Measurements from ENCODE around the gene SUPT7L.

The SUPT7L gene, protein sequence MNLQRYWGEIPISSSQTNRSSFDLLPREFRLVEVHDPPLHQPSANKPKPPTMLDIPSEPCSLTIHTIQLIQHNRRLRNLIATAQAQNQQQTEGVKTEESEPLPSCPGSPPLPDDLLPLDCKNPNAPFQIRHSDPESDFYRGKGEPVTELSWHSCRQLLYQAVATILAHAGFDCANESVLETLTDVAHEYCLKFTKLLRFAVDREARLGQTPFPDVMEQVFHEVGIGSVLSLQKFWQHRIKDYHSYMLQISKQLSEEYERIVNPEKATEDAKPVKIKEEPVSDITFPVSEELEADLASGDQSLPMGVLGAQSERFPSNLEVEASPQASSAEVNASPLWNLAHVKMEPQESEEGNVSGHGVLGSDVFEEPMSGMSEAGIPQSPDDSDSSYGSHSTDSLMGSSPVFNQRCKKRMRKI

DNA sequence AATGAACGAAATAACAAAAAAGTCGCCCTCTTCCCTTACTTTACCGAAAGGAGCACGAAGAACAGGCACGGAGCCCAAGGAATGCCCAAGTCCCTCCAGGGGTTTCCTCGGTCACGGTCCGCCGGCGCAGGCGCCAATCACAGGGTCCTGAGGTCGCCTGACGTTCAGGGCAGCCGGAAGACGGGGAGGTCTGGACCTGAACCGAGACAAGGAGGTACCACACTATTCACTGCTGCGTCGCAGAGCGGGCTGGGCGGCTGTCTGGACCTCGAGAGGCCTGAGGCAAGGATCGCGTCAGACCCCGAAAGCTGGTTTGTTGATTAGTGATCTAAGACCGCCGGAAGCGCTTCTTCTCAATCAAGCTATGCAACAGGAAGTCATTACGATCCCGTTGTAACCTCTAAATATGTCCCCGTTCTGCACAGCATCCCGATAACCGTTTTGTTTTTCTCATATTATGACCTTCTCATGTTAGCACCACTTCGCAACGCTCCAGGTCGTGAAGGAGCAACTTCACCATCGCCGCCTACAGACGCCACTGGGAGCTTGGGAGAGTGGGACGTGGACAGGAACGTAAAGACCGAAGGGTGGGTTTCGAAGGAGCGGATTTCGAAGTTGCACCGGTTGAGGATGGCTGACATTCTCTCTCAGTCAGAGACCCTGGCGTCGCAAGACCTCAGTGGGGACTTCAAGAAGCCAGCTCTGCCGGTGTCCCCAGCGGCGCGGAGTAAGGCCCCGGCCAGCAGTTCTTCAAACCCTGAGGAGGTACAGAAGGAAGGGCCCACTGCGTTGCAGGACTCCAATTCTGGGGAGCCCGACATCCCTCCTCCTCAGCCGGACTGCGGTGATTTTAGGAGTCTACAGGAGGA lies at the start of gene SUPT7L, which contains the start of gene SLC4A1AP:
TSS of gene SUPT7L (minus strand) at position 330 of the 869 bp plus-strand sequence. CDS start 1,422 bp downstream, outside the sequence.
TSS of gene SLC4A1AP (plus strand) at position 605 of the 869 bp plus-strand sequence. CDS start at position 631, 26 bp downstream.
- in situ Hi-C loops (cut with MboI; ENCODE audit: low sequenced_read_pairs) = no loop called here

DNA sequence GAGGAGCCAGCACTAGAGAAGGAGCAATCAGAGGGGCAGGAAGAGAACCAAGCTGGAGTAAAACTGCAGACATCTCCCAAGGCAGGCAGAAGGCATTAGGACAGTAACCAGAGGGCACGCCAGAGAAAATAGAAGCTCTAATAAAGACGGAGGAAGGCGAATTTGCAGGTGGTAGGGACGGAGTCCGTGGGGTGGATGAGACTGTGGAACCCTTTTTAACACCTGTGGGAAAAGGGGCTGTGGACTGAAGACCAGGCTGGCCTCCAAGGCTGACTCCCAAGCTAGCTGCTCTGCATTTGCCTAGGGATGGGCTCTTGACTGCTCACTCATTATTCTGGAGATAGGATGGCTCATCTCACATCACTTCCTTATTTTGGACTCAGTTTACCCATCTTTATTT lies 49.8 kb upstream of the SUPT7L start:
- in situ Hi-C loops (cut with MboI; ENCODE audit: low sequenced_read_pairs) = no loop called here

DNA sequence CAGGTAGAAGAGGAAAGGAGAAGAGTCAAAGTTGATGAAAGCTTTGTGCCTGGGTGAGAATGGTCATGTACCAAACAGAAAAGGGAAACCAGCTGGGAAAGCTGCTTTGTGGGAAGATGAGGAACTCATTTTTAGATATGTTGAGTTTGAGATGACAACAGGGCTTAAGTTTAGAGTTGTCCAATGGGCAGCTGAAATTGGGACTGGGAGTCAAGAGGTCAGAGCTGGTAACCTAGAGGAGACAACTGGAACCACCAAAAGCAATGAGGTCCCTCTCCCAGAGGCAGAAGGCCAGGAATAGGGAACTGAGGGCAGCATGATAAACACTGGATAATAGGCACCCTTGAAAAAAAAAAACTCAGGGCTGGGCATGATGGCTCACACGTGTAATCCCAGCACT lies 49.1 kb upstream of the SUPT7L start:
- in situ Hi-C loops (cut with MboI; ENCODE audit: low sequenced_read_pairs) = no loop called here

DNA sequence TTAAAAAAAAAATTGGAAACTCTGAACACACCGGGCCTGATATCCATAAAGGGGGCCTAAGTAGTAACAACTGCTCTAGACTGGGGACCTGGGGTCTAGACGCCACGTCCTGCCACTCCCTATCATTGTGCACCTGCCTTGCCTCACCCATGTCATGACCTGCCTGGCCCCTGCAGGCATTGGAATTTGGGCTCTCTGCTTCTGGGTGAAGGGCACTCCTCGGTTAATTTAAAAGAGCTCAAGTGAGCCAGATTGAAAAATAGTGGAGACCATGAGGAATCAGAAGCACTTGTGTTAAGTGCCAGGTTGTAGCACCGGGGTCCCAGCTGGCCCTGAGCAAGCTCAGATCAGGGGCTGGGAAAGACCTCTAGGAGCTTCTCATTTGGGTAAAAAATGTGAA lies 48.4 kb upstream of the SUPT7L start:
- in situ Hi-C loops (cut with MboI; ENCODE audit: low sequenced_read_pairs) = no loop called here

DNA sequence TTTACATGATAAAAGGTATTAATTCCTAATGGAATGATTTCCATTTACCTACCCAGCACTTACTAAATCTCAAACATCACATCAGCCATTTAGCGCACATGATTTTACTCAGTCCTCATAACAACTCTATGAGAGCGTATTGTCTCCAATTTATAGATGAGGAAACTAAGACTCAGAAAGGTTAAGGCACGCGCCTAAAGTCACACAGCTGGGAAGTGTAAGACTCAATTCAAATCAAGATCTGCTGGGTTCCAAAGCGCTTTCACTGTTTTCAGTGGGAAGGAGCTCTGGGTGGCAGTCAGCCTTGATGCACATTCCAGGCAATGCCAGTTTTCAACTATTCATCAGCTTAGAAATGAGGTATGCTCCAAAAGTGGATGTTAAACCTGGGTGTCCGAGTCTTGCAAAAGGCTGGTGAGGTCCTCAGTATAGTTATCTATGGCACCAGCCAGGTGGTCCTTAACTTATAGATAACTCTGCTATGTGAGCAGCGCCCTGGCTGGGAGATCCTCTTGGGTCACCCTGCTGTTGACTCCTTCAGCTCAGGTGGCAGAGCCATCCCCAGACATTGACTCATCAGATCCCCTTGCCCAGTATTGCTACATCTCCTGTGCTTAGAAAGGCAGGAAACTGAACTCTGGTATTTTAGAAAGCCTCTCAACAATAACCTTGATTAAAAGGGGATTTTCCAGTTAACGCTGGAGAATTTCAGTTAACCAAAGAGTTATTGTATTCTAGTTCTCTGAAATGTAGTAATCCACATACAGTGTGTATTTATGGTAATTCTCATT lies 47.4 kb upstream of the SUPT7L start:
- in situ Hi-C loops (cut with MboI; ENCODE audit: low sequenced_read_pairs) = no loop called here

DNA sequence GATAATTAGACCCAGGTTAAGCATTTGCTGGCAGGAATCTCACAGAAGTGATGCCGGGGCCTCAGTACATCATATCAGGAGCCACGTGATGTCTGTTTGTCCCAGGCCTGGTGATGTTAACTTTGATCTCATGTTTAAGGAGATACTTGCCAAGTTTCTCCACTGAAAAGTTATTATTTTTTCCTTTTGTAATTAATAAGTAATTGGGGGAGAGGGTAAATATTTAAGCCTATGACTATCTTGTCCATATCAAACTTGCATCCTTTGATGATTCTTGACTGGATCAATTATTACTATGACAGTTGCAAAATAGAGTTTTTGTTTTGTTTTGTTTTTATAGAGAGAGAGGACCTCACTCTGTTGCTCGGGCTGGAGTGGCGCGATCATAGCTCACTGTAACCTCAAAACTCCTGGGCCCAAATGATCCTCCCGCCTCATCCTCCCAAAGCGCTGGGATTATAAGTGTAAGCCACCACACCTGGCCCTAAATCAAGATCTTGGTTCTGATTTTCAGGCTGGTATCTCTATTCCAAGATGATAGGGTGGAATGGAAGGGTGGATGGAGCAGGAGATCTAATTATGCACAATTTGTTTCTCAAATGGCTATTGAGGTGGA lies 46.7 kb upstream of the SUPT7L start:
- in situ Hi-C loops (cut with MboI; ENCODE audit: low sequenced_read_pairs) = no loop called here

DNA sequence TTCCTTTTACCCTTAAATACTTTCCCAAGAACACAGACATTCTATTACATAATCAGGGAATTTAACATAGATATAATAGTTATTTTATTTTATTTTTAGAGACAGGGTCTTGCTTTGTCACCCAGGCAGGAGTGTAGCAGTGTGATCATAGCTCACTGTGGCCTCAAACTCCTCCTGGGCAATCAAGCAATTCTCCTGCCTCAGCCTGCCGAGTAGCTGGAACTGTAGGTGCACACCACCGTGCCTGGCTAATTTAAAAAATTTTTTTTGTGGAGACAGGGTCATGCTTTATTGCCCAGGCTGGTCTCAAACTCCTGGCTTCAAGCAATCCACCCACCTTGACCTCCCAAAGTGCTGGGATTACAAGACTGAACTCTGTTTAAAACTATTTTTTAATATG lies 45.9 kb upstream of the SUPT7L start:
- in situ Hi-C loops (cut with MboI; ENCODE audit: low sequenced_read_pairs) = no loop called here

DNA sequence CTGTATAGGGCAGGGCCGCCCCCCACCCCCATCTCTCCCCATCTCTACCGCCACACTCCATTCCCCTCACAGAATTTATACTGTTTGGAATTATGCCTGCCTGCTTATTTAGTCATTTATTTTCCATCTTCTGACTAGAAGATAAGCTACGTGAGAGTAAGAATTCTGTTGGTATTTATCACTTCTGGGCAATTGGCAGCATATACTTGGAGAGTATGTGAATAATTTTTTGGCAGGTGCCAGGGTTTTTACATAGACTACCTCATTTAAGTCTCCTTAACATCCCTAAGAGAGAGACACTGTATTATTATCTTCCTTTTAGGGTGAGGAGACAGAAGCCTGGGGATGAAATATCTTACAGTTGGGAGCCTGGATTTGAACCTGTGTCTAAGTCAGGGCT lies 45.3 kb upstream of the SUPT7L start:
- in situ Hi-C loops (cut with MboI; ENCODE audit: low sequenced_read_pairs) = no loop called here

DNA sequence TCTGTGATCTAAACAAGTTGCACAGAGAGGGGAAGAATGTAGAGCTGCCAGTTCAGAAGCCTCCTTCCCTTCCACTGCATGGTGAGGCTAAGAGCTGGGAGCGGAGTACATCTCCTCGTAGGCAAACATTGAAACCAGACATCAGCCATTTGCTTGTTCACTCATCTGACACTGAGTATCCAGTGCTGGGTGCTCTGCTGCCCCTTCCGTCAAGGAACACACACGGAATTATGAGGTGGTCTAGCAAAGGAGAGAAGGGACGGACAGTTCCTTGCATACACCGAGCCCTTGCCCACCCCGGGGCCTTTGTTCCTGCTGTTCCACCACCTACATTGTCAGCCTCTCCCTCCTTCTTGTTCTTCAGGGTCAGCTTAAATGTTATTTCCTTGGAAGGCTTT lies 44.8 kb upstream of the SUPT7L start:
- in situ Hi-C loops (cut with MboI; ENCODE audit: low sequenced_read_pairs) = no loop called here

DNA sequence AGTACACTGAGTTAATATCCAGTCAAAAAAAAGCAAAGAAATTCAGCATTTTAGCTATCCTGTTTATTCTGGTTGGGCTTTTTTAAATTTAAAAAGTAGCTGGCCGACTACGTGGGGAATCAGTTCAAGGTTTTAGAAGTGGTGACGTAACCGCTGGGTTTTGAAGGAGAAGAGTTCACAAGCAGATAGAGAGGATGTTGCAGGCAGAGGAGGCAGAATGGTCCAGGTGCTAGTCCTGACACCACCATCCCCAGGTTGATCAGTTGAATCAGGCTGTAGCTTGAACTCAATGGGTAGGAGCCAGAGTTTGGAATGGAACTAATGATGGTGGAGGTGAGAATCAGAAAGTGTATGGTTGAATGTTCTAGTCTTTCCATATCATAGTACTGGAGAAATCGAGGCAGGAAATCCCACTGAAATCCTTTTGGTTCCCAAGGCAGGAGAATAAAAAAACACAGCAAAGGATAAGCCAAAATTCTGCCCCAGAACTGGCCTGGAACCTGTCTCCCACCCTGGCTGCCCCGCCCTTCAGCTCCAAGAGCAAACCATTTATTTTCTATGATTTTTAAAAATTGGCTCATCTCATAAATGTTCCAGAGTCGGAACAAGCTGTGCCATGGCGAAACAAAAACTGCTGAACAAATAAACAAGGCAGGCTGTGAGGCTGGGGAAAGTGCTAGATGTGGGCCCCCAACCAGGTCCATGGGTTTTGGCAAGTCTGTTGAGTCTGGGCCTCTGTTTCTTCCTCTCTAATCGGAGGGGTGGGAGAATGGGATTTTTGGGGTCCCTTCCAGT lies 44.2 kb upstream of the SUPT7L start:
- in situ Hi-C loops (cut with MboI; ENCODE audit: low sequenced_read_pairs) = no loop called here

DNA sequence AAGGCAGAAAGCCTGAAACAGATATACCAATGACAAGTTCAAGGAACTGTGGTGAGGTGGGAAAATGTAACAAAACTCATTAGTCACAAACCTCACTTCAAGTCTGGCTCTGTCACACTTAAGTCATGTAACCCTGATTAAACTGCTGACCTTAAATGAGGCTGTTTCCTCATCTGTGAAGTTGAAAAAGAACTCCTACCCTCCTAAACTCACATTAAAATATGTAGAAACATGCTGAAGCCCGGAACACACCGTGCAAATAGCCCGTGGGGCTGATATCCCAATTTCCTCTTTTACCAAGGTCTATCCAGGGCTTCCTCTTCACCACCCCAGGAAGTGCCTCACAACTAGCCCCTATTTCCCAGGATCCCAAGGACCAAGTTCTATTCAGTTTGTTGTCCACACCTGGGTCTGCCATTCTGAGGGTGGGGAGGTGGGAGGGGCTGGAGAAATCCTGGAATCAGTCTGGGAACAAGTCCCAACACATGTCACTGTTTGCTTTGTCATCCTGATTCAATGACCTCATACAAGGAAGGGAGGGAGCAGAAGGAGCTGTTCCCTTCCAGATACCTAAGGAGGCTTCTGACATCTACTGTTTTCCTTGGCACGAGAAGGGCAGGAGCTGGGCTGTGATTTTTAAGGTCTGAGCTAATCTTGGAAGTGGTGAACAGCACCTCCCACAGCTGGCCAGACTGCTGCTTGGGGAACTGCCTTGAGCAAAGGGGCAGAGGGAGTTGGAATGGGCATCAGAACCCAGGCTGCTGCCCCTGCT lies 42.6 kb upstream of the SUPT7L start:
- in situ Hi-C loops (cut with MboI; ENCODE audit: low sequenced_read_pairs) = no loop called here

DNA sequence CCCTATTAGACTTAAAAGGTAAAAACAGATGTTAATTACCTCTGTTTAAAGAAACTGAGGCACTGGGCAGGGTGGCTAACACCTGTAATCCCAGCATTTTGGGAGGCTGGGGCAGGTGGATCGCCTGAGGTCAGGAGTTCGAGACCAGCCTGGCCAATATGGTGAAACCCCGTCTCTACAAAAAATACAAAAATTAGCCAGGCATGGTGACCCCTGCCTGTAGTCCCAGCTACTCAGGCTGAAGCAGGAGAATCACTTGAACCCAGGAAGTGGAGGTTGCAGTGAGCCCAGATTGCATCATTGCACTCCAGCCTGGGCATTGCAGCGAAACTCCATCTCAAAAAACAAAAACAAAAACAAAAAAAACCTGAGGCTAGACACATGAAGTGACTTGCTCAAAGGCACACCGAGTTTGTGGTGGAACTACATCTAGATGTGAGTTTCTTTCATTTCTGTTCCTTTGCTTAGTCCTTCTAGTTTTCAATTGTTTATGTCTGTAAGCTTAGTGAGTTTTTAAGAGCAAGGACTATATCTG lies 41.0 kb upstream of the SUPT7L start:
- in situ Hi-C loops (cut with MboI; ENCODE audit: low sequenced_read_pairs) = no loop called here

DNA sequence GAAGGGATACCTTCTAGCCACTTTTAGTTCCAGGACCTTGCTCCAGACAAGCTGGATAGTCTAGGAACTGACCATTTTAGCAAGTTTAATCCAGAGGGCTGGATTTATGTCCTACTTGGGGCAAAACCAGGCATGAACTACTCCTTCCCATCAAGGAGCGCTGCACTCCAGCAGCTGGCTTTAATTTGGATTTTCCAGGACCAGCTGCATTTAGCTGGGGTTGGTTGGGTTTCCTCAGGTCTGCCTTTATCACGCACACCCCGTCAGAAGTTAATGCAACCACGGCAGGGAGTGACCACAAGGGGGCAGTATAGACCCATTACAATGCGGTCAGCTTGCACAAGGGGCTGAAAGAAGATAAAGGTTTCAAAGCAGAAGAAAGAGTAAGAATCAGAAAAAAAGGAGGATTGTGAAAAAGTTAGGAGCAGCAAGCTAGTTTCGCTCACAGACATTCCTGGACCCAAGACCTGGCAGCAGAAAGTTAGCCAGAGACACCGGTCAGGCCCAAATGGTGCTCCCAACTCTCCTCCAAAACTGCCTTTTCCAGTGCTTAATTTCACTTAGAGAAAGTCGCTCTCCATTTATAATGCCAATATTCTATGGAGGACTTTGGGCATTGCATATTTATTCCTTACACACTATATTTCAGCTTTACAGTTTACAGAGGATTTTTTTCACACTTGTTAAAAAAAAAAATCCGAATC lies 40.4 kb upstream of the SUPT7L start:
- in situ Hi-C loops (cut with MboI; ENCODE audit: low sequenced_read_pairs) = no loop called here

DNA sequence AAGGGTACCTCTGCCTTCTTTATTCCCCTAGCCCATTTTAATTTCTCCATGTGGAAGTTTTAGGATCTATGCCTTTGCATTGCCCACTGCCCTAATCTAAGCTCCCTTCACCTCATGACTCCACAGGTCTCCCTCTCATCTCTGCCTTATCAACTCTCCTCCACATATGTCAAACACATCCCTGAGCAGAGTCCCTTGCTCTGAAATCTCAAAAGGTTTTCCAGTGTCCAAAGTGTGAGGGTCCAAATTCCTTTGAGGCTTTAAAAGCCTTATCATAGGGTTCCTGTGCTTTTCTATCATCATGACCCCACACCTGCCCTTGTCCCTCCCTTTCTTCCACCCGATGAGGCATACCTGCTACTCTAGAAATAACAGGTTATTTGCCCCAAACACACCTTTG lies 38.9 kb upstream of the SUPT7L start:
- in situ Hi-C loops (cut with MboI; ENCODE audit: low sequenced_read_pairs) = no loop called here

DNA sequence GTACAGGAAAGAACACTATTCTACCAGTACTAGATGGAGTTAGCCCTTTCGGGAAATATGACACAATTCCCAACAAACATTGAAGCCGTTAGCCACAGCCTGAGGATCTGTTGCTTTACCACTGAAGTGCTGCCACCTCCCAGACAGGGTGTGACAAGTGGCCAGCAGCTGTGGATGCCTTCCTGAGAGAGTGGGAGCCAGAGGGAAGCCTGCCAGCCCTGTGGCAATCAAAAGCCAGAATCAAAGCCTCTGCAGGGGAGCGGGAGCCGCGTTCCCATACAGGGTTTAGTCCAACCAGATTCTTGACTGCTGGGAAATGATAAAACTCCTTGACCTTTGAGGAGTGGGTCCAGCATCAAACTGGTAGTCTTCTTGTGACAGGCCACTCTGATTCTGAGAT lies 38.3 kb upstream of the SUPT7L start:
- in situ Hi-C loops (cut with MboI; ENCODE audit: low sequenced_read_pairs) = no loop called here

DNA sequence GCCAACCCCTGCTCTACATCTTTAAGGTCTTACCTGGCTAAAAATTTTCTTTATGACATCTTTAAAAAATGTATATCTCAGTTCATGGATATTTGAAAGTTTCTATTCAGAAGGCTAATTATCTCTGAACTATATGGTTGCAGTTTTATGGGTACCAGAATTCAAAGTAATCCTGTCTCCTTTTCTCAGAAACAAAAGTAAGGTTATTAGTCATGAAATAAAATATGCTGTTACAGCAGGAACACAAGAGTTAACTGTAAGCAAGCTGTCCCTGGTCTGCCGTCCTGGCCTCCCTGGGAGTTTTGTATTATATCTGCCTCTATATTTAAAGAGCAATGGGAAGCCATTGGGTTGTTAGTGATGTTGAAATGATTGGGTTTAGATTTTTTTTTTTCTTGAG lies 34.2 kb upstream of the SUPT7L start:
- in situ Hi-C loops (cut with MboI; ENCODE audit: low sequenced_read_pairs) = no loop called here

DNA sequence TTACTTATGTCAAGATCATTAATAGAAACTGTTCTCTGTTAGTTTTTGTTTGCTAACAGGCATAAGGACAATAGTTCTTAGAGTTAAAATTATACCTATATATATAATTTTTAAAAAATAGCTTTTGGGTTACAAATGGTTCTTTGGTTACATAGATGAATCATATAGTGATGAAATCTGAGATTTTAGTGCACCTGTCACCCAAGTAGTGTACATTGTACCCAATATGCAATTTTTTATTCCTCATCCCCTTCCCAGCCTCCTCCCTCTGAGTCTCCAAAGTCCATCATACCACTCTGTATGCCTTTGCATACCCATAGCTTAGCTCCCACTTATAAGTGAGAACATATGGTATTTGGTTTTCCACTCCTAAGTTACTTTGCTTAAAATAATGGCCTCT lies 26.6 kb upstream of the SUPT7L start:
- in situ Hi-C loops (cut with MboI; ENCODE audit: low sequenced_read_pairs) = no loop called here

DNA sequence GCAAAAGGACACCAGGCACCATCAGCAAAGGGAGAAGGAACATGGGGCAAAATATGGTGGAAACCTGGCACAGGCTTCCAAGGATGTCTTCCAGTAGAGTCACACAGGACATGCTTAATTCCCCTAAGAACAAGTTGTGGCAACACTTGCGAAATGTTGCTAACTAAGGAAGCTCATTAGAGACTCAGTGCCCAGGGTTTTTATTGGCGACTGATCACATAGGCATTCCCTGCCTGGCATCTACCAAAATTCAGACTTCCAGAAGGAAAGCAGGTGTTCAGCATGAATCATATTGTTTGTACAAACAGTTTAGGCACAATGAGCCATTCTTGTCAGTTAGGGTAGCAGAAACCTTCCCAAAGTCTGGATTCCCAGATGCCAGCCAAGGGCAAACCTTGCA lies 26.0 kb upstream of the SUPT7L start:
- in situ Hi-C loops (cut with MboI; ENCODE audit: low sequenced_read_pairs) = no loop called here

Measured in HL-60/S4 treated with phorbol 12-myristate 13-acetate at 8.2 ng/mL for 4 days and 3 days (cell line).